ENCODE data around the gene MYEF2.

MYEF2 gene

DNA sequence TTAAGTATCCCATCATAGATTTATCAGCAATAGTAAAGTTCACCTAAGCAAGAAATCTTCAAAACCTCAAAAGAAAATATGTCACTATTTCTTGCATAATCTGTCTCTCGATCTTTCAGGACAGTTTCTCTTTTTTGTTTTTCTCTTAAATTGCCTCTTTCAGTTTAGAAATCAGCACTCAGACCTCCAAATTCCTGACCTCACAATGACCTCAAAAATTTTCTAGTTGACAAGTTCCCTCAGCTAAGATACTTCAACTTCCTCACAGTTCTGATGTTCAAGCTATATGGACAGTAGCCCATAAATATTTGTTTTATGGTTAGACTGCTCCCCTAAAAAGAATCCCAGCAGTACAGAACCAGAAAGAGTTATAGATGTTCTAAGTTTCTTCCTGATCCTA lies 33.2 kb downstream of the MYEF2 start:
- no peak for FAIRE-seq

DNA sequence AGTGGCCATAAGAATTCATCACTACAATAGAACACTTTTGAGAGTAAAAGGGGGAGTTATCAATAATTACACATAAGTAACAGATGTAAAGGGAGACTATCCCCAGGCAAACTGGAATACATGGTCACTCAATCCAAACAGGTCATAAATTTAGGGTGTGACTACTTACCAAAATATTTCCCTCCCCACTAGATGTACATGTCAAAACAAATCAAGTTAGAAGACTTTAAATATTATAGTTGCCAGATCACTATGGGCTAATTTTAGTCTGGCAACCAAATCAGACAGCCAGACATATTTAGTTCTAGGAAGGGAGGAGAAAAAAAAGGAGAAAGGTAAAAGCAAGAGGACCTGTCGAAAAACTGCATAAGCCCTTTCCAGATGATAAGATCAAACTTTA lies 34.2 kb downstream of the MYEF2 start:
- no peak for FAIRE-seq

DNA sequence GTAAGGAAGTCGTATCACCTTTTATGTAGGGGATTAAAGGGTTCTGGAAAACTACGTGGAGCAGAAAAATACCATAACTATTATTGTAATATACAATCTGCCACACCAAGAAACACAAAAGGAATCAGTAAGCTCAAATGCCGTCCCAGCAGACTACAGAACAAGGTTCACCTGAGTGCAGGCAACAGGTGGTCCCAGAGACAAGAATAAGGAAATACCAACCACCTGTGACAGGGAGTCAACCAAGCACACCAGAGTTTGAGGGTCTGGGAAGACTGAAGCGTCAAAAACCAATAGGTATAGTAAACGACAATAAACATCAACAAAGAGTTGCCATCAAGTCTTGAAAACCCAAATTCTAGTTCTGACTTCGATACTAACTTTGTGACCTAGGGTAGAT lies 45.2 kb downstream of the MYEF2 start:
- FAIRE-seq: no peak

- FAIRE-seq: no peak
These were observed 46.8 kb downstream of the MYEF2 start for GRCh38 chr15:48131324-48131723.

- FAIRE-seq: no peak
These were observed 51.3 kb downstream of the MYEF2 start for GRCh38 chr15:48126667-48127355.

- no peak for FAIRE-seq
These were observed 56.2 kb downstream of the MYEF2 start for GRCh38 chr15:48121849-48122248.

GRCh38 chr15:48120745-48121144 lies 57.4 kb downstream of the MYEF2 start, which contains the start of gene SLC24A5:
Gene SLC24A5 (plus strand): TSS chr15:48120990. CDS start chr15:48121045, 55 bp downstream.
- FAIRE-seq: no peak

GRCh38 chr15:48119277-48119676 lies 58.8 kb downstream of the MYEF2 start:
- FAIRE-seq: no peak

GRCh38 chr15:48112242-48112641 lies 65.9 kb downstream of the MYEF2 start:
- FAIRE-seq: no peak

DNA sequence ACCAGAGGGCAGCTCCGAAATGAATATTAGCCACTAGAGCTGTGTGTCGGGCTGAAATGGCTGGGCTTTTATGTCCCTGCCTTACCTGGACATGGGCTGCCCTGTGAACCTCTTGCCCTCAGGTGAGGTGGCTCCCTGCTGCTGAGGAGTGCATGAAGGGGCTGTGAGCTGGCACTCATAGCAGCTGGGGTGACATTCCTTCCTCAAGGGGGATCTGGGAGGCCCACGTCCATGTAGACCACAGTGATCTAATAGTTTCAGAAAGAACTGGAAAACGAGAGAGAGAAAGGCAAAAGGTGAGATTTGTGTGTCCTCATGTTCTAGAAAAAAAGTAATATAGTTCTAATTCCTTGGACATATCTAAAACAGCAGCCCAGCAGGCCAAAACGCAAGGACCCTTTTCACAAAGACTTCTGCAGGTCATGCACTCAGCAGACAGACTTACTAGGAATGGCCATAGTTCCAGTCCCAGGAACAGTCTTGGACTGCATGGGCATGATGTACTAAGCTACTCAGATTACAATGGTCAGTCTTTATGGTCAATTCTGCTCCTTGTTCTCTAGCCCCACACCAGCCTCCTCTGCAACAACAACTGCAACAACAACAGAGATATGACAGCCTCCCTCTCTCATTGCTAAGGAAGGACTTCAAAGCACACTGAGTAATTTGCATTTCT lies 68.1 kb downstream of the MYEF2 start:
- FAIRE-seq: no peak

DNA sequence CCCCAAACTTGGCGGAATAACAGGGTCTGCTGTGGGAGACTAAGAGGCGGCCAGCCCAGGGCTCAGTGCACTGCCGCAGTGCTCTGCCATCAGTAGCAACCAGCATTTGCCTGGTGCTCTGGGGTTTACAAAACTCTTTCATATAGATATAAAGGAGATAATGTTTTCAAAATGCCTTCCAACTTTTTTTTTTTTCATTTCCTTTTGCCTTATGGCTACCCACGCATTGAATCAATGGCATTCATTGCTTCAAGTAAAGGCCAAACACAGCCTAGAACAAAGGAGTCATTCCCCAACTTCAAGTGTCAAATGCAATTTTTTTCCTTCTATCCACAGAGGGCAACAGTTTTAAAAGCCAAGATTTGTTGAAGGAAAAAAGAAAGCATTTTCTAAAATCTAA lies 68.9 kb downstream of the MYEF2 start:
- no peak for FAIRE-seq

DNA sequence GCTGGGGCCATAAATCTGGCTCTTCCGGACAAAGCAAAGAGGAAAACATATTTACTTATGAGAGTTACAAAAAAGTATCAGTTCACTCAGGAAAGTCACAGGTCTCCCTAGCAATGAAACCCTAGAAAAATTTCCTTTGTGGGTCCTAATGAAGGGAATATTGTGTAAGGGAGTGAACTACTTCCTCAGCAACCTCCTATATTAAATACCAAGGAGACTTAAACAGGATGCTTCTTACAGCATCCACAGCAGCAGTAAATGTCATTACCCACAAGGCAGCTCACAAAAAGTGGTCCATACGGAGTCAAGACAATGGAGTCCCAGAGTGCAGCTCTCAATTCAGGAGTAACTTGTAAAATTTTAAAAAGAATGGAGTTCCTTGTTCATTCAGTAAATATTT lies 72.2 kb downstream of the MYEF2 start:
- no peak for FAIRE-seq

DNA sequence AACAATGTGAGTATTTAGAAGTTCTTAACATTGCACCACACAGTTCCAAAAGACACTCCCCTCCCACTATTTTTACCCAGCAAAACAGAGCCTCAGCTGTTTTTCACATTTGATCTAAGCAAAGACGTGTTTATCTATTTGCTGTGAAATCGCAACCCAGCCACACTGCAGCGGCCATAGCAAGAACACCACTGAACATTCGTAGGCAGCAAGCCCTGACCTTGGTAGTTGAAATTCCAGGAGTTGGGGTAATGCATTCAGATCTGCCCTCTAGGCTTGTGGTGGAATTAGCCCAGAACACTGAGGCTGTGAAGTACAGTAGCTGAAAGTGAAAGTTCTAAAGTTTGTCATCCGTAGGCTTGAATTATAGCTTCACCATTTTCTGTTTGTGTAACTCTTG lies 74.4 kb downstream of the MYEF2 start:
- FAIRE-seq: no peak

GRCh38 chr15:48102167-48102566 lies 75.9 kb downstream of the MYEF2 start:
- FAIRE-seq: no peak

DNA sequence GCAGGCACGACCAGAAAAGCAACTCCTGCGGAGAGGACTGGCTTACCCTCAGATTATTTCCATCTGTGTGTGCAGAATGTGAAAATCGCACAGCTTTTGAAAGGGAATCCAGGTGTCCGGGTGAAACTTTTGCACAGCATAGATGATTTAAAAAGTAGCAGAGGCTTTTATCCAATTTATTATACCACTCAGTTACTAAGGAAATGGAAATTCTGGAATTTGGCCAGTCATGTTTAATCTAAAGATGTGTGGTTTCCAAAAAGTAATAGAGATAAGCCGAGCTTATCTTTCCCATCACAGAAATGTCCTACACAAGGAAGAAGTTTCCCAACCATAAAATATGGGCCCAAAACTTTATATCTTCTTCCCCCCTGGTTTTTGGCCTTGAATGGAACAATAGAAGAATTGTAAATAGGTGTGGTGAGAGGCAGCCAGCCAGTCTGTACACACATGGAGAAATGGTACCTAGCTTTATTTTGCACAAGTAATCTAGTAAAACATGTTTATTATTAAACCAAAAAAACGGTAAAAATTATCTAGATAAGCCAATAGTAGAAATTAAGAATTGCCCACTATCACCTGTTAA lies 76.6 kb downstream of the MYEF2 start:
- FAIRE-seq: no peak

DNA sequence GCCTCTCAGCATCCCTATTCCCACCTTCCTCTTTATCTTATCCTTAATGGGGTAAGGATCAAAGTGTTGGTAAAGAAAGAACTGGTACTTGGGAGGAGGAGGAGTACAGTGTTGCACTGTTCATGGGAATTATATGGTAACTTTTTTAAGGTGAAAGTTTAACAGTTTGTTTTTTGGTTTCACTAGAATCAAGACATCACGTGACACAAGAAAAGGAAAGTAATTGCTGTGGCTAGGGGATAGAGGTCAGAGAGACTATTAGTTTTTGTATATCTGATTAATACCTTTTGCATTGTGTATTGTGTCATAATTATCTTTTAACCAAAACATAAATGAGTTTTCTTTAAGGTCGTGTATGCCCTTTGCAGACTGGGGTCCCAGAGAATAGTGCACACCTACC lies 80.8 kb downstream of the MYEF2 start:
- no peak for FAIRE-seq

GRCh38 chr15:48096813-48097212 lies 81.3 kb downstream of the MYEF2 start:
- FAIRE-seq: no peak

GRCh38 chr15:48096355-48096786 lies 81.7 kb downstream of the MYEF2 start:
- FAIRE-seq: no peak

DNA sequence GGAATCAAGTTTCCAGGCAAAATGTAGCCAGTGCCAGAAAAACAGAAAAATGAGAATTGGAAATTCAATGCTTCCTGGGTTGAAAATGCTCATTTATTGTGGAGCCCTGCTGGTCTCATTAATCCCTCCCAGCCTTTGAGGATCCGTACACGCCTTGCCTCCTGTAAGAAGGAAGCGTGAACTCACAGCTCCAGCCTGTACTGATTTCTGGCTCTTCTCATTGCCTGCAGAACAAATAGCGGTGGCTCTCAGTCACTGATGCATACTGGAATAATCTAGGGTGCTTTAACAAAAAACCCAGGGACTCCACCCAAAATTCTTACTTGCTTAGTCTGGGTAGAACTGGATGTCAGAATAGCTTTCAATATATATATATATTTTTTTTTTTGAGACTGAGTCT lies 86.6 kb downstream of the MYEF2 start:
- FAIRE-seq: no peak

DNA sequence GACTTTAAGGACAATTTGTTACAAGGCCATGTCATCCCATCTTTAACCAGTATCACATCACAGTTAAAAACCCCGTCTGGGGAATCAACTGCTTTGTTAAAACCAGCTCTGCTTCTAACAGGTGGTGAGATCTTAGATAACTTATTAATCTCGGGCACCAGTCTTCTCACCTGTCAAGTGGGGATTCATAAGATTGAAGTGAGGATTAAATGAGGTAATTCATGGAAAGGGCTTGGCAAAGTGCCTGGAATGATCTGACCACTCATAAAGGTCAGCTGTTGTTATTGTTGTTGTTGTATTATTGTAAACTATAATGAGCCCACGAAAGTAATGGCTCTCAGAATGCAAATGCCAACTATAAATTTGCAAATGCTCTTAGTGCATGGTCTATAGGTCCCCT lies 87.4 kb downstream of the MYEF2 start:
- FAIRE-seq: no peak

DNA sequence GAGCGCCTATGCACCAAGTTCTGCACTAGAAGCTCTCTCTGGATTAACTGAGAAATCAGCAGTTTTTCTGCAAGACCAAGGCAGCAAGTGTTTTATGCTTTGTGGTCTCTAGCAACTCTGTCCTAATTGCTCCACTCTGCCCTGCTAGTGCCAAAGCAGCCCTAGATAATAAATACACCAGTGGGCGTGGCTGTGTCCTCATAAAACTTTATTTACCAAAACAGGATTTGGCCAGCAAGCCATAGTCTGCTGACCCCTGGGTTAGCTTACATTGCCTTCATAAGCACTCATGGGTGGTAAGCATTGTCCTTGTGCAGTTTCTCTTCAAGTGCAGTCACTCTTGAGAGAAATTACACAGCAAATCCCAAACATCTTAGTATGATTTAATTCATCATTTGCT lies 88.0 kb downstream of the MYEF2 start:
- no peak for FAIRE-seq

DNA sequence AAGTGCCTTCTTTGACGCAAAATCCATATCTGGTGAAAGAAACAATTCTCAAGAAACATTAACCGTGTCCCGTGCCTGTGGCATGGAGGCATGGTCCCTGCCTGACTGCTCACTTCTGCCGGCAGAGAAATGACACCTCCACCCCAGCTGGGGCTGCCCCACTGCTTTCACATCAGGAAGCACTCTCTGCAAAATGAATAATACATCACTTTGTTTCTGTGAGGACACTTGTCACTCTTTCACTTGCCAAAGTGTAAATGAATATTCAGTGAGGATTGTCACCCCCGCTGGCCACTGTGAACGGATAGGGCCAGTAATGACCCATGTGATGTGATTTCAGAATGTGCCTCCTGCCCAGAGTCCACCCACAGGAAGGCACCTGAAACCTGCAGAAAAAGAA lies 88.4 kb downstream of the MYEF2 start:
- FAIRE-seq: no peak

GRCh38 chr15:48087844-48088243 lies 90.3 kb downstream of the MYEF2 start:
- no peak for FAIRE-seq

GRCh38 chr15:48086576-48086975 lies 91.5 kb downstream of the MYEF2 start:
- no peak for FAIRE-seq

Data from A204.1 (cell line).